A673 (cell line): ENCODE measurements around the gene MIXL1. TPM values are rescaled to one million over a fixed set of nuclear protein-coding genes. Genes with fewer than 3 reads are reported as not detected.
"Not testable (repeated sequence)": the region's sequence is repeated elsewhere in the genome, so short reads cannot be mapped to it uniquely, and the experiment has no call there.

Source experiments
- BruUV-seq: library from RNA; stranded (reverse); fragments of 400-500 nt; replicated peaks from 2 replicates; lab custom pipeline; 2021; lab: Mats Ljungman, UMichigan
- CTCF ChIA-PET: fragments of 300-600 bp; sonication (Branson Sonifier 250); formaldehyde crosslinking; loops from one replicate; lab custom pipeline; 2022; ENCODE audit warnings: antibody characterized with exemption; lab: Charles Lee
- POLR2A ChIA-PET: fragments of 300-600 bp; sonication (Branson Sonifier 250); formaldehyde crosslinking; loops from one replicate; lab custom pipeline; 2022; ENCODE audit warnings: antibody characterized with exemption; ENCODE audit not compliant: low non-redundant PET; lab: Charles Lee
- DNase-seq: peaks from one replicate; pipeline ENCODE4 v3.0.0-alpha.2; 2015; ENCODE audit warnings: low spot score
- H3K27ac ChIP-seq: fragments of 200-600 bp; sonication (generic); 2 replicates; pipeline ENCODE4 v1.5.1; 2016; ENCODE audit warnings: mixed run types, low read depth, mild to moderate bottlenecking, mixed read lengths, antibody characterized with exemption, low read length; ENCODE audit not compliant: poor library complexity, severe bottlenecking
- H3K27me3 ChIP-seq: fragments of 200-600 bp; sonication (generic); replicated peaks from 2 replicates; pipeline ENCODE4 v1.6.1; 2017; ENCODE audit warnings: mixed run types, low read depth, mild to moderate bottlenecking, mixed read lengths, antibody characterized with exemption, low read length; ENCODE audit not compliant: insufficient read depth, poor library complexity
- H3K36me3 ChIP-seq: fragments of 200-600 bp; sonication (generic); 2 replicates; pipeline ENCODE4 v1.6.1; 2016; ENCODE audit warnings: mixed run types, mild to moderate bottlenecking, mixed read lengths, antibody characterized with exemption, low read length; ENCODE audit not compliant: insufficient read depth, poor library complexity, severe bottlenecking
- H3K4me1 ChIP-seq: fragments of 200-600 bp; sonication (generic); 2 replicates; pipeline ENCODE4 v1.6.1; 2017; ENCODE audit warnings: mixed run types, mild to moderate bottlenecking, mixed read lengths, antibody characterized with exemption, low read length; ENCODE audit not compliant: insufficient read depth, poor library complexity, severe bottlenecking
- H3K4me3 ChIP-seq: fragments of 200-600 bp; sonication (generic); 2 replicates; pipeline ENCODE4 v1.5.1; 2016; ENCODE audit warnings: low read depth, mixed run types, mild to moderate bottlenecking, mixed read lengths, low read length; ENCODE audit not compliant: poor library complexity, severe bottlenecking
- H3K9me3 ChIP-seq: fragments of 200-600 bp; sonication (generic); 2 replicates; pipeline ENCODE4 v1.6.1; 2016; ENCODE audit warnings: mixed run types, low read depth, mild to moderate bottlenecking, mixed read lengths, antibody characterized with exemption, low read length; ENCODE audit not compliant: poor library complexity, severe bottlenecking
- EZH2 ChIP-seq: fragments of 200-600 bp; sonication (generic); IDR thresholded peaks from 2 replicates; pipeline ENCODE4 v1.6.1; 2017; ENCODE audit warnings: borderline replicate concordance, low read depth, mild to moderate bottlenecking, mixed read lengths, antibody characterized with exemption, low read length; ENCODE audit not compliant: poor library complexity, severe bottlenecking
- intact Hi-C: fragments of 100-400 bp; cut with micrococcal nuclease; formaldehyde crosslinking; loops from one replicate; pipeline ENCODE4 v1.10.0; 2022; ENCODE audit not compliant: unreplicated experiment
- total RNA-seq: library from RNA; stranded (reverse); gene quantifications from 2 replicates; pipeline ENCODE4 v1.2.3, GENCODE V29; 2021
- TF ChIP-seq, protein P1 (sequence below): fragments of 300-800, 200-600 bp; sonication (generic); conservative IDR thresholded peaks from 2 replicates; pipeline ENCODE4 v1.5.1; 2017; ENCODE audit warnings: low read depth, mild to moderate bottlenecking, antibody characterized with exemption, low read length, moderate library complexity, mixed read lengths

The MIXL1 gene
- total RNA-seq, 1 experiment from 2014 or later: not detected

DNA sequence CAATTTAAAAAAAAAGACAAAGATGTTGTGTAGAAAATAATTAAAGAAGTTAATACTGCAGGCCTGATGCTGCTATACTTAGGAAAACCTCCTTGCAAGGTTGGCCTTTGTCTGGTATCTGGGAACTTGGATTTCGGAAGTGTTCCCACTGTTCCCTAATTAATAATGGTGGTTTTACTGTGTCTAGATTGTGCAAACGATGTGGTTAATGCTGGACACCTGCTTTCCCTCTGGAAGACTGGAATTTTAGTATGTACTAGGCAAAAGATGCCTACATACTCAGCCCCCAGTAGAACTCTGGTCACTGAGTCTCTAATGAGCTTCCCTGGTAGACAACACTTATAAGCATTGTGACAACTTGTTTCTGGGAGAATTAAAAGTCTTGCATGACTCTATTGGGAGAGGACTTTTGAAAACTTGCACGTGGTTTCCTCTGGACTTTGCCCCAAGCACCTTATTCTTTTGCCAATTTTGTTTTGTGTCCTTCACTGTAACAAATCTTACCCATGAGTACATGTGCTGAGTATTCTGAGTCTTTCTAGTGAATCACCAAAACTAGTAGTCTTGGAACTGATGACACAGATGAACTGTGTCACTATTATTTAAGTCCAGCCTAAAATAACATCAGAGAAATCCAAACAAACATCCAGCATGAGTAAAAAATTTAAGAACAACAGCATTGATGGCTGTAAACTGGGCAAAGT is 45.1 kb downstream of the MIXL1 start:
- TF ChIP-seq, protein P1, sequence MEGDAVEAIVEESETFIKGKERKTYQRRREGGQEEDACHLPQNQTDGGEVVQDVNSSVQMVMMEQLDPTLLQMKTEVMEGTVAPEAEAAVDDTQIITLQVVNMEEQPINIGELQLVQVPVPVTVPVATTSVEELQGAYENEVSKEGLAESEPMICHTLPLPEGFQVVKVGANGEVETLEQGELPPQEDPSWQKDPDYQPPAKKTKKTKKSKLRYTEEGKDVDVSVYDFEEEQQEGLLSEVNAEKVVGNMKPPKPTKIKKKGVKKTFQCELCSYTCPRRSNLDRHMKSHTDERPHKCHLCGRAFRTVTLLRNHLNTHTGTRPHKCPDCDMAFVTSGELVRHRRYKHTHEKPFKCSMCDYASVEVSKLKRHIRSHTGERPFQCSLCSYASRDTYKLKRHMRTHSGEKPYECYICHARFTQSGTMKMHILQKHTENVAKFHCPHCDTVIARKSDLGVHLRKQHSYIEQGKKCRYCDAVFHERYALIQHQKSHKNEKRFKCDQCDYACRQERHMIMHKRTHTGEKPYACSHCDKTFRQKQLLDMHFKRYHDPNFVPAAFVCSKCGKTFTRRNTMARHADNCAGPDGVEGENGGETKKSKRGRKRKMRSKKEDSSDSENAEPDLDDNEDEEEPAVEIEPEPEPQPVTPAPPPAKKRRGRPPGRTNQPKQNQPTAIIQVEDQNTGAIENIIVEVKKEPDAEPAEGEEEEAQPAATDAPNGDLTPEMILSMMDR: no peak
- TF ChIP-seq EZH2: no peak
- Histone ChIP-seq H3K27ac (no peak overlapping the region), H3K4me1 (no peaks in the 10 kb centered on the region), H3K4me3 (no peak overlapping the region), H3K9me3 (no peaks in the 10 kb centered on the region), H3K27me3 (no peaks in the 10 kb centered on the region), H3K36me3 (peaks cover 23% of the 10 kb centered on the region)
- ChIA-PET POLR2A (interaction anchor here (0.6 kb wide), 1 partner anchor 93 kb away, joined by 3 read pairs; no protein-coding TSS in a partner anchor), CTCF (no interaction called here)
- no peak for DNase-seq
- intact Hi-C loops: no loop called here
- BruUV-seq: no TSS peak

DNA sequence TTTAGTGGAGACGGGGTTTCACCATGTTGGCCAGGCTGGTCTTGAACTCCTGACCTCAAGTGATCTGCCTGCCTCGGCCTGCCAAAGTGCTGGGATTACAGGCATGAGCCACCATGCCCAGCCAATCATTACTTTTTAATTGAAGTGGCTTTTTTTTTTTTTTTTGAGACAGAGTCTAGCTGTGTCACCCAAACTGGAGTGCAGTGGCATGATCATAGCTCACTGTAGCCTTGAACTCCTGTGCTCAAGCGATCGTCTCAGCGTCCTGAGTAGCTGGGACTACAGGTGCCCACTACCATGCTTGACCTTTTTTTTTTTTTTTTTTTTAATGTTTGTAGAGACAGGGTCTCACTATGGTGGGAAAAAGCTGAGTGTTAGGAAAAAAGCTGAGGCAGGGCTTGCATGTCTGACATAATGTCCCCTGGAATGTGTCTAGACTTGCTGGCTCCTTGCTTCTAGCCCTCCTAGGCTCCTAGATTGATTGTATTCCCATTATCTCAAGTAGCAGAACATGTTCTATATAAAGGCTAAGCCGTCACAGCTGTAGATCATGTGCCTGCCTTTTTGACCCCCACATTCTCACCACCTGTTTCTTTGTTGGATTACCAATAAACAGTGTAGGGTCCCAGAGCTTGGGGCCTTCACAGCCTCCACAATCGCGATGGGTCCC is 48.9 kb downstream of the MIXL1 start:
- H3K27ac ChIP-seq, H3K4me3 ChIP-seq, H3K4me1 ChIP-seq, POLR2A ChIA-PET, BruUV-seq, intact Hi-C loops, H3K9me3 ChIP-seq, H3K27me3 ChIP-seq: not testable (repeated sequence)
- peak; percentile 4 for DNase-seq
- peaks cover 28% of the 10 kb centered on the region for H3K36me3 ChIP-seq
- CTCF ChIA-PET: interaction anchor here (0.6 kb wide), 1 partner anchor 32 kb away, joined by 7 read pairs; no protein-coding TSS in a partner anchor

DNA sequence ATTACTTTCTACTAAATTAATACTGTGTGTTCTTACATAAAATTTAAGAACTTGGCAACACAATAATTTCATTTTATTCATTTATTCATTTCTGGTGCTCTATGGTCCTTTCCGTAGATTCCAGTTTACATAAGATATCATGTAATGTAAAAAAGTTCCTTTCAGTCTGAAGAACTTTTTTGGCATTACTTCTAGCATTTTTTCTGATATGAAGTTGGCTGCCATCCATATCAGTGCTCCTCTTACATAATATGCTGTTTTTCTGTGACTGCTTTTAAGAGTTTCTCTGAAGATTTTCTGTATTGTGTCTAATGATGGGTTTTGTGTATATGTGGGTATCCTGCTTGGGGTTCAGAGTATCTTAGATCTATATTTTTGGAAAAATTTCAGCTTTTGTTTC is 50.7 kb downstream of the MIXL1 start:
- CTCF ChIA-PET: no interaction called here
- TF ChIP-seq EZH2: no peak
- TF ChIP-seq, protein P1: no peak
- BruUV-seq: no TSS peak
- H3K27ac ChIP-seq: no peak overlapping the region
- DNase-seq: no peak
- H3K27me3 ChIP-seq: no peaks in the 10 kb centered on the region
- H3K36me3 ChIP-seq: peaks cover 26% of the 10 kb centered on the region
- intact Hi-C loops: no loop called here
- H3K4me1 ChIP-seq: no peaks in the 10 kb centered on the region
- no peak overlapping the region for H3K4me3 ChIP-seq
- no peaks in the 10 kb centered on the region for H3K9me3 ChIP-seq
- POLR2A ChIA-PET: no interaction called here
